Measurements from ENCODE around the gene MAP2.

MAP2 gene

GRCh38 chr2:209525834-209526281 lies 102.0 kb downstream of the MAP2 start:
- Histone ChIP-seq H3K27ac (peak overlapping the region in 1 of 2 donors; percentile 69), H3K4me3 (peak overlapping the region; percentile 57)
- DNase-seq (ENCODE audit: low spot score) = no peak
- TF ChIP-seq CTCF (IDR thresholded peaks at IDR 0.05) = no peak

- DNase-seq (ENCODE audit: low spot score) = no peak
- Histone ChIP-seq H3K4me3 (peak overlapping the region; percentile 57), H3K27ac (peak overlapping the region; percentile 62 to 69)
- TF ChIP-seq CTCF (IDR thresholded peaks at IDR 0.05) = no peak
These were observed 102.7 kb downstream of the MAP2 start for GRCh38 chr2:209526561-209526960.

- H3K4me3 ChIP-seq = no peak overlapping the region
- DNase-seq (ENCODE audit: low spot score) = no peak
- no peak for TF ChIP-seq CTCF (IDR thresholded peaks at IDR 0.05)
- no peak overlapping the region for H3K27ac ChIP-seq
These were observed 105.7 kb downstream of the MAP2 start for GRCh38 chr2:209529579-209529978.

- no peak overlapping the region for H3K27ac ChIP-seq
- TF ChIP-seq CTCF (IDR thresholded peaks at IDR 0.05) = no peak
- H3K4me3 ChIP-seq = no peak overlapping the region
- no peak for DNase-seq (ENCODE audit: low spot score)
These were observed 108.5 kb downstream of the MAP2 start for GRCh38 chr2:209532321-209532720.

GRCh38 chr2:209533391-209533790 lies 109.5 kb downstream of the MAP2 start:
- H3K27ac ChIP-seq = no peak overlapping the region
- TF ChIP-seq CTCF (IDR thresholded peaks at IDR 0.05) = no peak
- no peak for DNase-seq (ENCODE audit: low spot score)
- H3K4me3 ChIP-seq = no peak overlapping the region

- no peak for TF ChIP-seq CTCF (IDR thresholded peaks at IDR 0.05)
- H3K4me3 ChIP-seq = no peak overlapping the region
- no peak for DNase-seq (ENCODE audit: low spot score)
- H3K27ac ChIP-seq = no peak overlapping the region
These were observed 110.4 kb downstream of the MAP2 start for GRCh38 chr2:209534228-209534627.

GRCh38 chr2:209536363-209536762 lies 112.5 kb downstream of the MAP2 start:
- DNase-seq (ENCODE audit: low spot score) = no peak
- TF ChIP-seq CTCF (IDR thresholded peaks at IDR 0.05) = no peak

More at GRCh38 chr2:209536363-209536762, 112.5 kb downstream of the MAP2 start:
- Histone ChIP-seq H3K4me3 (no peak overlapping the region), H3K27ac (no peak overlapping the region)

Measured in coronary artery (tissue), 2 donors.